HCEC 1CT (cell line): ENCODE data around the gene HELT.
"Not testable (repeated sequence)": the region's sequence is repeated elsewhere in the genome, so short reads cannot be mapped to it uniquely, and the experiment has no call there.

Experiments used
- DNase-seq: peaks from one replicate; pipeline ENCODE4 v3.0.0-alpha.2; 2017

Gene HELT

GRCh38 chr4:185017964-185018772 is at the start of gene HELT:
TSS of gene HELT (plus strand) at chr4:185018490. CDS start at chr4:185018929, 439 bp downstream.
- DNase-seq = no peak

GRCh38 chr4:184968784-184969201 is 49.5 kb upstream of the HELT start:
- no peak for DNase-seq

- DNase-seq = no peak
Observed at GRCh38 chr4:184969610-184970009, 48.7 kb upstream of the HELT start.

- no peak for DNase-seq
Observed at GRCh38 chr4:184972991-184973390, 45.3 kb upstream of the HELT start.

- DNase-seq = not testable (repeated sequence)
Observed at GRCh38 chr4:184976348-184976747, 41.9 kb upstream of the HELT start.

GRCh38 chr4:184977747-184978146 is 40.5 kb upstream of the HELT start:
- DNase-seq = no peak

GRCh38 chr4:184978211-184978610 is 40.1 kb upstream of the HELT start:
- DNase-seq = no peak

- DNase-seq = no peak
Observed at GRCh38 chr4:184979461-184980124, 38.7 kb upstream of the HELT start.

GRCh38 chr4:184980261-184980660 is 38.0 kb upstream of the HELT start:
- no peak for DNase-seq

GRCh38 chr4:184983672-184984356 is 34.5 kb upstream of the HELT start:
- peak; percentile 3 for DNase-seq

GRCh38 chr4:184987493-184988031 is 30.7 kb upstream of the HELT start:
- DNase-seq = no peak

- DNase-seq = no peak
Observed at GRCh38 chr4:184988611-184989010, 29.7 kb upstream of the HELT start.

GRCh38 chr4:184989283-184989682 is 29.0 kb upstream of the HELT start:
- DNase-seq = not testable (repeated sequence)

- DNase-seq = not testable (repeated sequence)
Observed at GRCh38 chr4:184990131-184990530, 28.2 kb upstream of the HELT start.

- DNase-seq = no peak
Observed at GRCh38 chr4:184991860-184992259, 26.4 kb upstream of the HELT start.

- no peak for DNase-seq
Observed at GRCh38 chr4:184992422-184992821, 25.9 kb upstream of the HELT start.

- no peak for DNase-seq
Observed at GRCh38 chr4:184993247-184993646, 25.0 kb upstream of the HELT start.

- DNase-seq = no peak
Observed at GRCh38 chr4:184994010-184994622, 24.2 kb upstream of the HELT start.

GRCh38 chr4:184994623-184995010 is 23.7 kb upstream of the HELT start:
- no peak for DNase-seq

GRCh38 chr4:184997656-184998055 is 20.6 kb upstream of the HELT start:
- DNase-seq = not testable (repeated sequence)

- DNase-seq = no peak
Observed at GRCh38 chr4:185002784-185003183, 15.5 kb upstream of the HELT start.

GRCh38 chr4:185003596-185004351 is 14.5 kb upstream of the HELT start:
- no peak for DNase-seq
